Astrocyte (in vitro differentiated cells and primary cell): ENCODE results near the gene EFCAB6.

Source experiments
- CTCF ChIP-seq: IDR thresholded peaks from 2 replicates; pipeline ENCODE4 v1.5.1; 2011; ENCODE audit warnings: low read depth, mild to moderate bottlenecking, inconsistent platforms, low read length, moderate library complexity; ENCODE audit not compliant: insufficient read depth
- EZH2 ChIP-seq: IDR thresholded peaks from 2 replicates; pipeline ENCODE4 v1.6.1; 2012; ENCODE audit warnings: mild to moderate bottlenecking, low read length, inconsistent platforms; ENCODE audit not compliant: insufficient read depth

- TF ChIP-seq CTCF, result no peak
- no peak for TF ChIP-seq EZH2
Observed at GRCh38 chr22:43571181-43571580, 240.9 kb downstream of the EFCAB6 start.
